PFSK-1 (cell line): ENCODE results near the gene ITPKB.

Experiments used
- FOXP2 ChIP-seq: optimal IDR thresholded peaks from 2 replicates; pipeline ENCODE3; 2011; ENCODE audit warnings: borderline replicate concordance, control low read depth, inconsistent platforms; ENCODE audit not compliant: insufficient read depth; ENCODE audit errors: extremely low read length, extremely low read depth
- POLR2AphosphoS5 ChIP-seq: IDR thresholded peaks from 2 replicates; pipeline ENCODE4 v1.6.1; 2012; ENCODE audit warnings: low read depth, mild to moderate bottlenecking, control low read depth, low read length, moderate library complexity
- SIN3A ChIP-seq: IDR thresholded peaks from 2 replicates; pipeline ENCODE4 v1.6.1; 2012; ENCODE audit warnings: mild to moderate bottlenecking, low read length, moderate library complexity, borderline replicate concordance; ENCODE audit not compliant: insufficient read depth
- TAF1 ChIP-seq: IDR thresholded peaks from 2 replicates; pipeline ENCODE4 v1.6.1; 2012; ENCODE audit warnings: low read length, control low read depth, borderline replicate concordance; ENCODE audit not compliant: insufficient read depth
- TF ChIP-seq, protein P1 (sequence below), 2 experiments: IDR thresholded peaks; 2 replicates each; pipeline versions ENCODE4 v1.6.1 to v1.8.0; 2011 to 2012; ENCODE audit warnings: low read depth in 2 of 2, low read length in 2 of 2, control low read depth in 1 of 2, inconsistent platforms in 1 of 2, mild to moderate bottlenecking in 1 of 2, moderate library complexity in 1 of 2; ENCODE audit not compliant: insufficient read depth in 1 of 2

Gene ITPKB

DNA sequence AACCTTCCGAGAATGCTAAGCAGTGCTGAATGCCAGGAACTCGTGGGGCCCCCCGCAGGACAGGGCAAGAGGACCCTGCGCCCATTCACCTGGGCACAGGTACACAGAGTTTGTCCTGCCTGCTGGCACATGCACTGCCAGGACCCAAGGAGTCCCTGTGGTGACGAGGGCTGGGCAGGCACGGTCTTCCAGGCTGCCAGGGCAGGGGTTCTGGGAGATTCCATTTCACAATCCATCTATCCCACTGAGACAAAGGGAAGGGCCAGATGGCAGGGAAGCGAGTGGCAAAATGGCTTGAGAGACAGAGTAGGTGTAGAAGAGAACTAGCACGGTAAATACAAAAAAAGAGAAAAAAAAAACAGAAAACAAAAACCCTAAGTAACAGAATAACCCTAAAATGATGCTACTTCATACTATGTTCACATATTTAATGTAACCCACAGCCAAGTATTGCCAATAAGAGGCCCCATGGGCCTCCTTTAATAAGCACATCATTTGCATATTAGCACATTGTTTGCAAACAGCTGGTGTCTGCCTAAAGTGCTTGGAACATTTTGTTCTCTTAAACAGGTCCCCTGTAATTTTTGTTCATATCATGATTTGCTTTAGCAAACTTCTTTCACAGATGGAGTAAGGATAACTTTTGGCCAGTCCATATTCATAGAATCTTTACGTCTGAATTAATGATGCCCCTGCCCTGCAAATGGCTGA is 106.8 kb downstream of the ITPKB start:
- TF ChIP-seq, protein P1, sequence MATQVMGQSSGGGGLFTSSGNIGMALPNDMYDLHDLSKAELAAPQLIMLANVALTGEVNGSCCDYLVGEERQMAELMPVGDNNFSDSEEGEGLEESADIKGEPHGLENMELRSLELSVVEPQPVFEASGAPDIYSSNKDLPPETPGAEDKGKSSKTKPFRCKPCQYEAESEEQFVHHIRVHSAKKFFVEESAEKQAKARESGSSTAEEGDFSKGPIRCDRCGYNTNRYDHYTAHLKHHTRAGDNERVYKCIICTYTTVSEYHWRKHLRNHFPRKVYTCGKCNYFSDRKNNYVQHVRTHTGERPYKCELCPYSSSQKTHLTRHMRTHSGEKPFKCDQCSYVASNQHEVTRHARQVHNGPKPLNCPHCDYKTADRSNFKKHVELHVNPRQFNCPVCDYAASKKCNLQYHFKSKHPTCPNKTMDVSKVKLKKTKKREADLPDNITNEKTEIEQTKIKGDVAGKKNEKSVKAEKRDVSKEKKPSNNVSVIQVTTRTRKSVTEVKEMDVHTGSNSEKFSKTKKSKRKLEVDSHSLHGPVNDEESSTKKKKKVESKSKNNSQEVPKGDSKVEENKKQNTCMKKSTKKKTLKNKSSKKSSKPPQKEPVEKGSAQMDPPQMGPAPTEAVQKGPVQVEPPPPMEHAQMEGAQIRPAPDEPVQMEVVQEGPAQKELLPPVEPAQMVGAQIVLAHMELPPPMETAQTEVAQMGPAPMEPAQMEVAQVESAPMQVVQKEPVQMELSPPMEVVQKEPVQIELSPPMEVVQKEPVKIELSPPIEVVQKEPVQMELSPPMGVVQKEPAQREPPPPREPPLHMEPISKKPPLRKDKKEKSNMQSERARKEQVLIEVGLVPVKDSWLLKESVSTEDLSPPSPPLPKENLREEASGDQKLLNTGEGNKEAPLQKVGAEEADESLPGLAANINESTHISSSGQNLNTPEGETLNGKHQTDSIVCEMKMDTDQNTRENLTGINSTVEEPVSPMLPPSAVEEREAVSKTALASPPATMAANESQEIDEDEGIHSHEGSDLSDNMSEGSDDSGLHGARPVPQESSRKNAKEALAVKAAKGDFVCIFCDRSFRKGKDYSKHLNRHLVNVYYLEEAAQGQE (IDR thresholded peaks at IDR 0.05; ENCODE audit: insufficient read depth in 1 of 2, low read depth in 2 of 2, low read length in 2 of 2): no peak
- no peak for TF ChIP-seq SIN3A
- TF ChIP-seq FOXP2: no peak
- no peak for TF ChIP-seq TAF1
- TF ChIP-seq POLR2AphosphoS5: no peak

DNA sequence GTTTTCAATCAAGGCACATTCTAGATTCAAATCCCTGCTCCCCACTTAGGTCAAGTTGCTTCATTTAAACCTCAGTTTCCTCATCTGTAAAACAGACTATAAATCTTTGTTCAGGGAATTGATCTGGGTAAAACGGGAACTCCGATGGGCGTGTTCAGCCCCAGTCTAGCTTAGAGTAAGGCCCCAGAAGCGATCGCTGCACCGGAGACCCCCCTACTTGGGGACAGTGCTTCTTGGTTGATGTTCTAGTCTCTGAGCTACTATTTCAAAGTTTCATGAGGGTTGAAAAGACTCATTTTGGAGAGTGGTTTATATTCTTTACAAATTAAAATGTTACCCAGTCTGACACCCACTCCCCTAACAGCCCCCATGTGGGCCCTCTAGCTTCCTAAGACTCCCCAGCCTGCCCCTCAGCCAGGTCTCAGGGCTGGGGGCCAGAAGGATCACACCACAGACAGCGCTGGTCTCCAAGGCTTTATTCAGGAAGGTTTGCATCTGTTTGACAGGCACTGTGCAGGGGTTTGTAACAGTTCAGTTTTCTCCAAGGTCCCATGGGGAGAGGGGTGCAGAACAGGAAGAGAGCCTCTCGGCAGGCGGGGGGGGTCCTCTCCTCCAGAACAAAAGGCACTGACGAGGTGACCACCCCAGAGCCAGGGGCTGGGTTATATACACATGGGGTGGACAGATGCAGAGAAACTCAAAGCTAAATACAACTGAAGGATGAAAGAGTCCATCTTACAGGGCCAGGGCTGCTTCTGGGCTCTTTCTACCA is 107.7 kb downstream of the ITPKB start:
- TF ChIP-seq POLR2AphosphoS5: no peak
- TF ChIP-seq FOXP2: no peak
- TF ChIP-seq, protein P1 (IDR thresholded peaks at IDR 0.05; ENCODE audit: insufficient read depth in 1 of 2, low read depth in 2 of 2, low read length in 2 of 2): no peak
- no peak for TF ChIP-seq TAF1
- TF ChIP-seq SIN3A: no peak

DNA sequence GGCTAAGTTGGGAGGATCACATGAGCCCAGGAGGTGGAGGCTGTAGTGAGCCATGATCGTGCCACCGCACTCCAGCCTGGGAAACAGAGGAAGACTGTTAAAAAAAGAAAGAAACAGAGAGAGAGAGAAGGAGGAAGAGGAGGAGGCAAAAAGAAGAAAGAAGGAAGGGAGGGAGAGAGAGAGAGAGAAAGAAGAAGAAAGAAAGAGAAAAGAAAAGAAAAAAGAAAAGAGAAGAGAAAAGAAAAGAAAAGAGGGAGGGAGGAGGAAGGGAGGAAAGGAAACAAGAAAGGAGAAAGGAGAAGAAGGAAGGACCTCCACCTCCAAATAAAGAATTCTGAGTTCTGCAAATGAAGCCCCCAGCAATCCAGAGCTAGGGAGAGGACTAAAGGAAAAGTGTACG is 108.5 kb downstream of the ITPKB start:
- TF ChIP-seq POLR2AphosphoS5 (no peak), TAF1 (no peak), SIN3A (no peak), FOXP2 (no peak)
- TF ChIP-seq, protein P1 (IDR thresholded peaks at IDR 0.05; ENCODE audit: insufficient read depth in 1 of 2, low read depth in 2 of 2, low read length in 2 of 2): no peak

DNA sequence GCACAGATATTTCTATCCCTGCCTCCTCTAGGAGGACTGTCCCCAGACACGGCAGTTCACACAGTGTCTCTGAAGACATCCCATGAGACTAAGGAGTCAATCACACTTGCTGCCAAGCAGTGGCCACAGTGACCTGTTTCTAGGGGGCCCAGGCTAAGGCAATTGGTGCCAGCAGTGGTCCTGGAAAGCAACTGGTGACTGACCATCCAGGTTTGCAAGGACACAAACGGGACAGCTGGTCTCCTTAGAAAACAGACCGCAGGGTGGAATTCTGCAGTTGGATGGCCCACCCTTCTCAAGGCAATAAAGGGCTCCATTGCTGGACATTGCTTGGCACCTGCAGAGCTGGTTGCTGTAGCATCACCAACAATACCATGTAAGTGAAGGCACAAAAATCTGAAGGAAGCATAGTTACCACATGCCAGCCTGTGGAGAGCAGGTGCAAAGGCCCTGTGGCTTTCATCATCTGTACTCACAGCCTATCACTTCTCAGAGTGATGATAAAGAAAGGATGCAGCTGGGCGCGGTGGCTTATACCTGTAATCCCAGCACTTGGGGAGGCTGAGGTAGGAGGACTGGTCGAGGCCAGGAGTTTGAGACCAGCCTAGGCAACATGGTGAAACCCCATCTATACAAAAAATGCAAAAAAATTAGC is 109.1 kb downstream of the ITPKB start:
- TF ChIP-seq SIN3A (no peak), FOXP2 (no peak), TAF1 (no peak), POLR2AphosphoS5 (no peak)
- TF ChIP-seq, protein P1 (IDR thresholded peaks at IDR 0.05; ENCODE audit: insufficient read depth in 1 of 2, low read depth in 2 of 2, low read length in 2 of 2): no peak
